ENCODE measurements around the gene FMO1.

FMO1 gene

GRCh38 chr1:171213559-171214454 lies 34.5 kb upstream of the FMO1 start (continued):
- no peak for TF ChIP-seq OSR1 (CRISPR knock-in tag; IDR thresholded peaks at IDR 0.05)
- TF ChIP-seq, protein P1, sequence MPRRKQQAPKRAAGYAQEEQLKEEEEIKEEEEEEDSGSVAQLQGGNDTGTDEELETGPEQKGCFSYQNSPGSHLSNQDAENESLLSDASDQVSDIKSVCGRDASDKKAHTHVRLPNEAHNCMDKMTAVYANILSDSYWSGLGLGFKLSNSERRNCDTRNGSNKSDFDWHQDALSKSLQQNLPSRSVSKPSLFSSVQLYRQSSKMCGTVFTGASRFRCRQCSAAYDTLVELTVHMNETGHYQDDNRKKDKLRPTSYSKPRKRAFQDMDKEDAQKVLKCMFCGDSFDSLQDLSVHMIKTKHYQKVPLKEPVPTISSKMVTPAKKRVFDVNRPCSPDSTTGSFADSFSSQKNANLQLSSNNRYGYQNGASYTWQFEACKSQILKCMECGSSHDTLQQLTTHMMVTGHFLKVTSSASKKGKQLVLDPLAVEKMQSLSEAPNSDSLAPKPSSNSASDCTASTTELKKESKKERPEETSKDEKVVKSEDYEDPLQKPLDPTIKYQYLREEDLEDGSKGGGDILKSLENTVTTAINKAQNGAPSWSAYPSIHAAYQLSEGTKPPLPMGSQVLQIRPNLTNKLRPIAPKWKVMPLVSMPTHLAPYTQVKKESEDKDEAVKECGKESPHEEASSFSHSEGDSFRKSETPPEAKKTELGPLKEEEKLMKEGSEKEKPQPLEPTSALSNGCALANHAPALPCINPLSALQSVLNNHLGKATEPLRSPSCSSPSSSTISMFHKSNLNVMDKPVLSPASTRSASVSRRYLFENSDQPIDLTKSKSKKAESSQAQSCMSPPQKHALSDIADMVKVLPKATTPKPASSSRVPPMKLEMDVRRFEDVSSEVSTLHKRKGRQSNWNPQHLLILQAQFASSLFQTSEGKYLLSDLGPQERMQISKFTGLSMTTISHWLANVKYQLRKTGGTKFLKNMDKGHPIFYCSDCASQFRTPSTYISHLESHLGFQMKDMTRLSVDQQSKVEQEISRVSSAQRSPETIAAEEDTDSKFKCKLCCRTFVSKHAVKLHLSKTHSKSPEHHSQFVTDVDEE (CRISPR knock-in tag; IDR thresholded peaks at IDR 0.05): no peak
- no peak for TF ChIP-seq ARNTL (CRISPR knock-in tag; IDR thresholded peaks at IDR 0.05; ENCODE audit: borderline replicate concordance, low read depth)
- no peak for TF ChIP-seq PPARA (CRISPR knock-in tag; IDR thresholded peaks at IDR 0.05; ENCODE audit: borderline replicate concordance)
- no peak for TF ChIP-seq ZNF70 (CRISPR knock-in tag; IDR thresholded peaks at IDR 0.05)
- TF ChIP-seq BACH2 (CRISPR knock-in tag; IDR thresholded peaks at IDR 0.05; ENCODE audit: borderline replicate concordance): no peak
- no peak for TF ChIP-seq ISL1 (CRISPR knock-in tag; IDR thresholded peaks at IDR 0.05)
- no peak for TF ChIP-seq ZFP3 (CRISPR knock-in tag; IDR thresholded peaks at IDR 0.05)

- TF ChIP-seq TCF4 (CRISPR knock-in tag; IDR thresholded peaks at IDR 0.05; ENCODE audit: borderline replicate concordance): no peak
- no peak for TF ChIP-seq ARNTL (CRISPR knock-in tag; IDR thresholded peaks at IDR 0.05; ENCODE audit: borderline replicate concordance, low read depth)
- TF ChIP-seq BACH2 (CRISPR knock-in tag; IDR thresholded peaks at IDR 0.05; ENCODE audit: borderline replicate concordance): no peak
- no peak for TF ChIP-seq PATZ1 (CRISPR knock-in tag; IDR thresholded peaks at IDR 0.05; ENCODE audit: borderline replicate concordance)
- TF ChIP-seq CREB5 (CRISPR knock-in tag; IDR thresholded peaks at IDR 0.05; ENCODE audit: low read depth): no peak
- TF ChIP-seq, protein P1 (CRISPR knock-in tag; IDR thresholded peaks at IDR 0.05): no peak
- no peak for TF ChIP-seq RARB (CRISPR knock-in tag; IDR thresholded peaks at IDR 0.05)
- no peak for TF ChIP-seq PPARA (CRISPR knock-in tag; IDR thresholded peaks at IDR 0.05; ENCODE audit: borderline replicate concordance)
- TF ChIP-seq ZC3H10 (CRISPR knock-in tag; IDR thresholded peaks at IDR 0.05): no peak
- no peak for ATAC-seq
These were observed 30.4 kb upstream of the FMO1 start for GRCh38 chr1:171217658-171218443.

DNA sequence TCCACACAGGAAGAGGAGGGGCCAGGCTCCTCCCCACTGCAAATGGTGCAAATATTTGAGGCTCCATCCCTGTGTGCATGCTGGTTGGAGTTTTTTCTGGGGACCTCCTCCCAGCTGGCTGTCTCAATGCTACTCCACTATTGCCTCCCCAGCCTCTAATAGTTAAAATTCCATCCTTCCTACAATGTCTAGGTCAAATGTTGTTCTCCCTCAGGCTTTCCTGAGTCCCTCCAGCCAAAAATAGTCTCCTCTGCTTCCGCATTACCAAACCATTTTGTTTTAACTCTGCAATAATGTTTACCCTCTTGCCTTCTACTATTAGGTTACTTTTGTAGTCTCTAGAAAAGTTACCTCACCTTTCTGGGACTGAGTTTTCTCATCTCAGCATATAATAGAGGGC lies 29.6 kb upstream of the FMO1 start:
- no peak for ATAC-seq
- no peak for TF ChIP-seq PATZ1 (CRISPR knock-in tag; IDR thresholded peaks at IDR 0.05; ENCODE audit: borderline replicate concordance)
- TF ChIP-seq BACH2 (CRISPR knock-in tag; IDR thresholded peaks at IDR 0.05; ENCODE audit: borderline replicate concordance): no peak
- no peak for TF ChIP-seq CSRNP3 (CRISPR knock-in tag; IDR thresholded peaks at IDR 0.05)
- no peak for TF ChIP-seq TOX (CRISPR knock-in tag; IDR thresholded peaks at IDR 0.05; ENCODE audit: borderline replicate concordance)
- no peak for TF ChIP-seq ZC3H10 (CRISPR knock-in tag; IDR thresholded peaks at IDR 0.05)
- TF ChIP-seq CREB5 (CRISPR knock-in tag; IDR thresholded peaks at IDR 0.05; ENCODE audit: low read depth): no peak
